ENCODE data around the gene SYF2. TPM values are rescaled to one million over a fixed set of nuclear protein-coding genes. Genes with fewer than 3 reads are reported as not detected.

SYF2 gene
- total RNA-seq, 1 donor from 2014 or later = 38.8 TPM

DNA sequence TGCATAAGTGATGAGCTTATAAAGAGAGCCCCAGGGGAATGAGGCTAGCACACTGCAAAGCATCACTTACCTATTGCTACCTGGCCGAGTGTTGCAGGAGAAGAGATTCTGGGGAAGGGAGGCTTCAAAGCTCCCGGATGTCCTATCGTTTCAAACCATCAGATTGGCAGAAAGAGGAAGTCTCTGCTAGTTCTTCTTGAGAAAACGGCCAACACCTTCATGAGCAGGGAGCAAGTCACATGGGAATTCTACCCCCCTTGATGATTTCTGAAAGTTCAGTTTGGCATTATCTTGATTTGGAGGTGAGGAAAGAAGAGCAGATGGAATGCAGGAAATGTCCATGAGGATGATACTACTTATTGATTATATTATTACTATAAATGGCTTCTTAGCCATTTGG is 16.2 kb downstream of the SYF2 start:
- TF ChIP-seq, protein P1, sequence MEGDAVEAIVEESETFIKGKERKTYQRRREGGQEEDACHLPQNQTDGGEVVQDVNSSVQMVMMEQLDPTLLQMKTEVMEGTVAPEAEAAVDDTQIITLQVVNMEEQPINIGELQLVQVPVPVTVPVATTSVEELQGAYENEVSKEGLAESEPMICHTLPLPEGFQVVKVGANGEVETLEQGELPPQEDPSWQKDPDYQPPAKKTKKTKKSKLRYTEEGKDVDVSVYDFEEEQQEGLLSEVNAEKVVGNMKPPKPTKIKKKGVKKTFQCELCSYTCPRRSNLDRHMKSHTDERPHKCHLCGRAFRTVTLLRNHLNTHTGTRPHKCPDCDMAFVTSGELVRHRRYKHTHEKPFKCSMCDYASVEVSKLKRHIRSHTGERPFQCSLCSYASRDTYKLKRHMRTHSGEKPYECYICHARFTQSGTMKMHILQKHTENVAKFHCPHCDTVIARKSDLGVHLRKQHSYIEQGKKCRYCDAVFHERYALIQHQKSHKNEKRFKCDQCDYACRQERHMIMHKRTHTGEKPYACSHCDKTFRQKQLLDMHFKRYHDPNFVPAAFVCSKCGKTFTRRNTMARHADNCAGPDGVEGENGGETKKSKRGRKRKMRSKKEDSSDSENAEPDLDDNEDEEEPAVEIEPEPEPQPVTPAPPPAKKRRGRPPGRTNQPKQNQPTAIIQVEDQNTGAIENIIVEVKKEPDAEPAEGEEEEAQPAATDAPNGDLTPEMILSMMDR (IDR thresholded peaks at IDR 0.05) = no peak
- intact Hi-C loops (cut with DNase I) = no loop called here
- H3K4me1 ChIP-seq = no peaks in the 10 kb centered on the region
- DNase-seq (no peak), ATAC-seq (no peak)
- peaks cover 17% of the 10 kb centered on the region for H3K36me3 ChIP-seq
- H3K27ac ChIP-seq = no peak overlapping the region
- H3K9me3 ChIP-seq = no peaks in the 10 kb centered on the region
- no peaks in the 10 kb centered on the region for H3K27me3 ChIP-seq
- no peak overlapping the region for H3K4me3 ChIP-seq

DNA sequence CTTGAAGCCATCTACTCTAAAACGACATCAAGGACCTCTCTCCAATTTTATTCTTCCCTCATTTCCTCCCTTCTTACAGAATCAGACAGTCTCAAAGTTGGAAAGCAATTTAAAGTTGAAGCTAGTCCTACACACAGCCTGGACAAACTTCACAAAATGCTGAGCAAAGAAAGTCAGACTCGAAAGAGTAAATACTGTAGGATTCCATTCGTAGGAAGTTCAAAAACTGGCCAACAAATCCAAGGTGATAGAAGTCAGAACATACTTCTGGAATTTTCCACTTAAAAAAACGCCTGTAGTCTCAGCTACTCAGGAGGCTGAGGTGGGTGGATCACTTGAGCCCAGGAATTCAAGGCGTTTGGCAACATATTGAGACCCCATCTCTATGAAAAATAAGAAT is 19.6 kb downstream of the SYF2 start:
- Histone ChIP-seq H3K27me3 (peaks cover 4% of the 10 kb centered on the region), H3K4me3 (no peak overlapping the region), H3K36me3 (no peaks in the 10 kb centered on the region), H3K9me3 (no peaks in the 10 kb centered on the region), H3K27ac (no peak overlapping the region), H3K4me1 (no peaks in the 10 kb centered on the region)
- ATAC-seq (no peak), DNase-seq (no peak)
- TF ChIP-seq, protein P1 (IDR thresholded peaks at IDR 0.05) = no peak
- intact Hi-C loops (cut with DNase I) = no loop called here

DNA sequence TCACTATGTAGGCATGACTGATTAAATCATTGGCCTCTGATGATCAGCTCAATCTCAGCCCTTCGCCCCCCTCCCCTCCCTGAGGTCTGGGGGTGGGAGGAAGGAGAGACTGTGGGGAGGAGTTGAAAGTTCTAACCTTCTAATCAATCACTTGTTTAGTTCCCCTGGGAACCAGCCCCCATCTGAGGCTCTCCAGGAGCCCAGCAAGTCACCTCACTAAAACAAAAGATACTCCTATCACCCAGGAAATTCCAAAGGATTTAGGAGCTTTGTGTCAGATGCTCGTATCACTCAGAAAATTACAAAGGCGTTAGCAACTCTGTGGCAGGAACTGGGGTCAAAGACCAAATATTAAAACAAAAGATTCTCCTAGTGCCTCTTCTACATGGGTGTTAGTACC is 21.6 kb downstream of the SYF2 start:
- no peaks in the 10 kb centered on the region for H3K9me3 ChIP-seq
- H3K4me3 ChIP-seq = no peak overlapping the region
- intact Hi-C loops (cut with DNase I) = no loop called here
- TF ChIP-seq, protein P1 (IDR thresholded peaks at IDR 0.05) = no peak
- DNase-seq = peak; percentile 16
- no peak for ATAC-seq
- H3K27ac ChIP-seq = no peak overlapping the region
- no peaks in the 10 kb centered on the region for H3K36me3 ChIP-seq
- H3K4me1 ChIP-seq = no peaks in the 10 kb centered on the region
- peaks cover 4% of the 10 kb centered on the region for H3K27me3 ChIP-seq

DNA sequence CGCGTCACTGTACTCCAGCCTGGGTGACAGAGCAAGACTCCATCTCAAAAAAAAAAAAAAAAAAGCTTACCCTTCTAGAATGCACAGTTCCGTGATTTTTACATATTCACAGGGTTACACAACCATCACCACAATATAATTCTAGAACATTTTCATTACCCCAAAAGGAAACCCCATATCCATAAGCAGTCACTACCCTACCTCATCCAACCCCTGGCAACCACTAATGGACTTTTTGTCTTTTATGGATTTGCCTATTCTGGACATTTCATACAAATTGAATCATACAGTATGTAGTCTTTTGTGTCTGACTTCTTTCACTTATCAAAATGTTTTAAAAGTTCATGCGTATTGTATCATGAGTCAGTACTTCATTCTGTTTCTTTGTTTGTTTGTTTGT is 22.8 kb downstream of the SYF2 start:
- Histone ChIP-seq H3K4me1 (no peaks in the 10 kb centered on the region), H3K27ac (no peak overlapping the region), H3K27me3 (peaks cover 4% of the 10 kb centered on the region), H3K36me3 (no peaks in the 10 kb centered on the region), H3K4me3 (no peak overlapping the region), H3K9me3 (no peaks in the 10 kb centered on the region)
- TF ChIP-seq, protein P1 (IDR thresholded peaks at IDR 0.05) = no peak
- DNase-seq (no peak), ATAC-seq (no peak)
- intact Hi-C loops (cut with DNase I) = no loop called here

DNA sequence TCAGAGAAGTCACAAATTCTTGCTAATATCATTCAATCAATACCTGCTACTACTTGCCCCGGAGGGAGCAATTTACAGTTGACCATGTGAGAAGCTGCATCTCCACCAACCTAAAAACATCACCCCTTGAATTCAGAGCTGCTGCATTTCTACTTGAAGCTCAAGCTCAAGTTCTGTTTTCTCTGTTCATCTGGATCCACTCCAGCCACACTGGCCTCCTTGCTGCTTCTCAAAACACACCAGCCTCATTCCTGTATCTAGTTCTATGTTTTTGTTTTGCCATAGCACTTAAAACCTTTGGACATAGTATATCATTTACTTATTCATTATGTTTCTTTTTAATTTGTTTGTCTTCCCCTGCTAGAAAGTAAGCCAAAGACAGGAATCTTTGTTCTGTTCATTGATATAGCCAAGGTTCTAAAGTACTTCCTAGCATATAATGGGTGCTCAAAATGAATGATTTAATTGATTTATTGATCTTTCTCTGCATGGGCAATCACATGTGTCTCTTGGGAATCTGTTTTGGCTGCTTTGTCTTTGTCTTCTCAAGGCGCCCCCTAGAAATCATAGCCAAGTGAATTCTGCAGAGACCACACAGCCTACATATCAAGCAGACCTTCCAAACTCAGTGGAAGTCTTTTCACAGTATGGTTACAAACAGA is 23.6 kb downstream of the SYF2 start:
- no peak overlapping the region for H3K27ac ChIP-seq
- H3K4me3 ChIP-seq = no peak overlapping the region
- no peaks in the 10 kb centered on the region for H3K4me1 ChIP-seq
- TF ChIP-seq, protein P1 (IDR thresholded peaks at IDR 0.05) = no peak
- DNase-seq (no peak), ATAC-seq (no peak)
- peaks cover 4% of the 10 kb centered on the region for H3K27me3 ChIP-seq
- H3K9me3 ChIP-seq = no peaks in the 10 kb centered on the region
- no peaks in the 10 kb centered on the region for H3K36me3 ChIP-seq
- intact Hi-C loops (cut with DNase I) = no loop called here

DNA sequence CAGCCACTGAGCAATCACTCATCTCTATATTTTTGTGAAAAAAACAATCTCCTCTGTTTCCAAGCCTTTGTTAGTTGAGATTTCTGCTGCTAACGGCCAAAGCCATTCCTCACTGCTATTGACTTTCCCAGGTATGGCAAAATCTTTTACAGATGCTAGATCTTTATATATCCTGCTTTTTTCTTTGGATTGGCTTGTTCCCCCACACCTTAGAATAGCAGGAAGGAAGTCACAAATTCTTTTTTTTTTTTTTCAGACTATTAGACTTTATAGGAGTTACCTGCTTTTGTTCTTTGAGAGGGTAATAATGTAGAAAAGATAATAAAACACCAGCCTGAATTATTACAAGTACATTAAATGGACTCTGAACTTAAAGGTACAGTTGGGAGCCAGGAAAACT is 24.2 kb downstream of the SYF2 start:
- Histone ChIP-seq H3K36me3 (no peaks in the 10 kb centered on the region), H3K4me3 (no peak overlapping the region), H3K27me3 (peaks cover 4% of the 10 kb centered on the region), H3K4me1 (no peaks in the 10 kb centered on the region), H3K27ac (no peak overlapping the region), H3K9me3 (no peaks in the 10 kb centered on the region)
- DNase-seq (no peak), ATAC-seq (no peak)
- TF ChIP-seq, protein P1 (IDR thresholded peaks at IDR 0.05) = no peak
- intact Hi-C loops (cut with DNase I) = no loop called here
